CD4-positive, alpha-beta T cell (primary cell): ENCODE measurements around the gene ARSG. TPM values are rescaled to one million over a fixed set of nuclear protein-coding genes. Genes with fewer than 3 reads are reported as not detected.
A peak's percentile ranks its signal among the peaks of the same experiment; 100 is the strongest.

Experiments used
- ATAC-seq: fragments of 200-7000 bp; cut with Tn5 transposase; one replicate; pipeline ENCODE4 v1.10.0; 2022; ENCODE audit warnings: mild to moderate bottlenecking; ENCODE audit not compliant: poor library complexity
- CTCF ChIA-PET: fragments of 350-600 bp; sonication (Branson Sonifier 250); formaldehyde crosslinking; loops from one replicate; lab custom pipeline; 2021; ENCODE audit warnings: antibody characterized with exemption, inconsistent platforms; lab: Charles Lee
- POLR2A ChIA-PET: fragments of 350-600 bp; sonication (Branson Sonifier 250); formaldehyde crosslinking; loops from one replicate; lab custom pipeline; 2021; ENCODE audit warnings: antibody characterized with exemption, inconsistent platforms; lab: Charles Lee
- DNase-seq, 14 experiments: peaks; one replicate each; pipeline ENCODE4 v3.0.0-alpha.2; 2013 to 2020; ENCODE audit warnings: mixed read lengths in 2 of 14
- H3K27ac ChIP-seq, 2 donors: one replicate each; pipeline versions ENCODE4 v1.5.1 to v1.7.0; 2013; ENCODE audit warnings: low read length in 2 of 2, low read depth in 1 of 2, mild to moderate bottlenecking in 1 of 2
- H3K27me3 ChIP-seq, 2 experiments: 1 replicate in 1 of 2; 2 replicates in 1 of 2; pipeline versions ENCODE4 v1.6.1 to v1.7.0; 2013; ENCODE audit warnings: low read length in 2 of 2, control low read depth in 1 of 2, mild to moderate bottlenecking in 1 of 2, moderate library complexity in 1 of 2; ENCODE audit not compliant: insufficient read depth in 2 of 2, control insufficient read depth in 1 of 2
- H3K36me3 ChIP-seq: one replicate; pipeline ENCODE4 v1.6.1; 2013; ENCODE audit warnings: low read length, control low read depth; ENCODE audit not compliant: insufficient read depth
- H3K4me1 ChIP-seq: one replicate; pipeline ENCODE4 v1.6.1; 2013; ENCODE audit warnings: low read length, control low read depth; ENCODE audit not compliant: insufficient read depth
- H3K4me3 ChIP-seq: one replicate; pipeline ENCODE4 v1.5.1; 2013; ENCODE audit warnings: mild to moderate bottlenecking, low read length, moderate library complexity
- H3K9me3 ChIP-seq, 2 experiments: 1 replicate in 1 of 2; 2 replicates in 1 of 2; pipeline versions ENCODE4 v1.6.1 to v1.7.0; 2013; ENCODE audit warnings: low read length in 2 of 2, mild to moderate bottlenecking in 2 of 2, control low read depth in 1 of 2, moderate library complexity in 1 of 2; ENCODE audit not compliant: control insufficient read depth in 1 of 2, insufficient read depth in 1 of 2
- H3K27ac Mint-ChIP-seq: one replicate; pipeline ENCODE4 v1.8.0; 2020; ENCODE audit warnings: mixed read lengths
- H3K27me3 Mint-ChIP-seq: one replicate; pipeline ENCODE4 v1.8.0; 2021; ENCODE audit warnings: mixed read lengths
- H3K36me3 Mint-ChIP-seq: one replicate; pipeline ENCODE4 v1.8.0; 2021; ENCODE audit warnings: low read depth, mixed read lengths
- H3K4me1 Mint-ChIP-seq: one replicate; pipeline ENCODE4 v1.8.0; 2021; ENCODE audit warnings: low read depth, mixed read lengths
- H3K4me3 Mint-ChIP-seq: one replicate; pipeline ENCODE4 v1.8.0; 2020; ENCODE audit warnings: mild to moderate bottlenecking, mixed read lengths
- H3K9me3 Mint-ChIP-seq: one replicate; pipeline ENCODE4 v1.8.0; 2020; ENCODE audit warnings: mixed read lengths
- intact Hi-C, 2 experiments: fragments of 100-400 bp; cut with DNase I in 1 of 2; cut with micrococcal nuclease in 1 of 2; formaldehyde crosslinking; loops; one replicate each; pipeline versions ENCODE4 v1.15.1 to v1.9.0; 2023 to 2025; cut with DNase I, micrococcal nuclease
- total RNA-seq, 174 experiments: library from RNA in 2 of 174; stranded (reverse) in 2 of 174; gene quantifications; one replicate each; pipeline ENCODE4 v1.2.3 and lab custom pipeline; 2021 to 2026
- TF ChIP-seq, protein P1 (sequence below): fragments of 200-600 bp; IDR thresholded peaks from one replicate; pipeline ENCODE4 v1.8.0; 2022; ENCODE audit warnings: antibody characterized with exemption, mild to moderate bottlenecking

Gene ARSG
- total RNA-seq, 2 experiments from 2014 or later: 13.8 to 16.0 TPM

DNA sequence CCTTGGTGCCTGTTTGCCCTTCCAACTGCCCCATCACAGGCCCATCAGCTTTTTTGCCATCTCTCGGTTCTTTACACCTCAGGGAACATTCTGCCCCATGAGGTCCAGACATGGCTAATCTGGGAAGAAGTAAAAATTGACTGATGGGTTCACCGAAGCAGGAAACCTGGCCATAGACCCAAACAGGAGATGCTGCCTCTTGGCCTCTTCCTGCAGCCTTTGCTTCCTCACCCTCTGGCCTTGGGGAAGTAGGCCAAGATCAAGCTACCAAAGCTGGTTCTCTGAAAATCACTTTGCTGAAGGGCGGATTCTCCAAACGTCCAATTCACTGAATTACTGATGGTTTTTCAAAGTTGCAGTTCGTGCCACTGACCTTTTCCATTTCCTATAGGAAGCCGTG, 56.1 kb downstream of the ARSG start:
- no peaks in the 10 kb centered on the region for H3K9me3 ChIP-seq
- peaks cover 90% of the 10 kb centered on the region for H3K4me1 ChIP-seq
- Mint-ChIP-seq H3K27me3 (no peaks in the 10 kb centered on the region), H3K4me1 (peaks cover 82% of the 10 kb centered on the region), H3K4me3 (peak overlapping the region; percentile 49), H3K36me3 (no peaks in the 10 kb centered on the region), H3K9me3 (no peaks in the 10 kb centered on the region), H3K27ac (peak overlapping the region; percentile 91)
- TF ChIP-seq, protein P1, sequence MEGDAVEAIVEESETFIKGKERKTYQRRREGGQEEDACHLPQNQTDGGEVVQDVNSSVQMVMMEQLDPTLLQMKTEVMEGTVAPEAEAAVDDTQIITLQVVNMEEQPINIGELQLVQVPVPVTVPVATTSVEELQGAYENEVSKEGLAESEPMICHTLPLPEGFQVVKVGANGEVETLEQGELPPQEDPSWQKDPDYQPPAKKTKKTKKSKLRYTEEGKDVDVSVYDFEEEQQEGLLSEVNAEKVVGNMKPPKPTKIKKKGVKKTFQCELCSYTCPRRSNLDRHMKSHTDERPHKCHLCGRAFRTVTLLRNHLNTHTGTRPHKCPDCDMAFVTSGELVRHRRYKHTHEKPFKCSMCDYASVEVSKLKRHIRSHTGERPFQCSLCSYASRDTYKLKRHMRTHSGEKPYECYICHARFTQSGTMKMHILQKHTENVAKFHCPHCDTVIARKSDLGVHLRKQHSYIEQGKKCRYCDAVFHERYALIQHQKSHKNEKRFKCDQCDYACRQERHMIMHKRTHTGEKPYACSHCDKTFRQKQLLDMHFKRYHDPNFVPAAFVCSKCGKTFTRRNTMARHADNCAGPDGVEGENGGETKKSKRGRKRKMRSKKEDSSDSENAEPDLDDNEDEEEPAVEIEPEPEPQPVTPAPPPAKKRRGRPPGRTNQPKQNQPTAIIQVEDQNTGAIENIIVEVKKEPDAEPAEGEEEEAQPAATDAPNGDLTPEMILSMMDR: no peak
- CTCF ChIA-PET: interaction anchor here (1.0 to 1.1 kb wide), 2 partner anchors 89 to 175 kb away, joined by 3 to 4 read pairs; no protein-coding TSS in a partner anchor
- DNase-seq (peak in 2 of 14 experiments; percentile 7 to 17), ATAC-seq (no peak)
- no peak overlapping the region for H3K4me3 ChIP-seq
- no peaks in the 10 kb centered on the region for H3K36me3 ChIP-seq
- peak overlapping the region; percentile 69 to 75 for H3K27ac ChIP-seq
- POLR2A ChIA-PET: interaction anchor here (1.0 to 7.8 kb wide), 4 partner anchors 9 to 57 kb away, joined by 3 to 104 read pairs (median 20); partner anchors contain the start of genes ARSG and SLC16A6
- no peaks in the 10 kb centered on the region for H3K27me3 ChIP-seq
- intact Hi-C loops: loop anchor here in 1 of 2 experiments (5.0 kb wide), 1 partner anchor 50 kb away; no protein-coding TSS in a partner anchor

DNA sequence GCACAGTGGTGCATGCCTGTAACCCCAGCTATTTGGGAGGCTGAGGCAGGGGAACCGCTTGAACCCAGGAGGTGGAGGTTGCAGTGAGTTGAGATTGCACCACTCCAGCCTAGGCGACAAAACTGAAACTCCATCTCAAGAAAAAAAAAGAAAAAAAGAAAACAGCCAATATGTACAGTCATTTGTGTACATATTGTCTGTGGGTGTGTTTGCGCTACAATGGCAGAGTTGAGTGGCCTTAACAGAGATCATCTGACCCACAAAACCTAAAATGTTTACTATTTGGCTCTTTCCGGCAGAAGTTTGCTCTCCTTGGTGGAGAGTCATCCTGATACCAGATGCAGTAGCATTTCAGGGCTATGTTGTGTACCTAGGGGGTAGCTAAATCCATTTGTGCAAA, 57.9 kb downstream of the ARSG start:
- ATAC-seq (no peak), DNase-seq (peak in 1 of 14 experiments; percentile 24)
- intact Hi-C loops: loop anchor here in 1 of 2 experiments (5.0 kb wide), 1 partner anchor 52 kb away; no protein-coding TSS in a partner anchor
- ChIA-PET POLR2A (interaction anchor here (7.8 kb wide), 1 partner anchor 59 kb away, joined by 104 read pairs; the partner anchor contains the start of genes ARSG and SLC16A6), CTCF (interaction anchor here (2.4 kb wide), 1 partner anchor 50 kb away, joined by 8 read pairs; no protein-coding TSS in a partner anchor)
- no peak overlapping the region for H3K4me3 Mint-ChIP-seq
- H3K4me1 Mint-ChIP-seq: peaks cover 88% of the 10 kb centered on the region
- TF ChIP-seq, protein P1: no peak
- H3K27me3 Mint-ChIP-seq: no peaks in the 10 kb centered on the region
- Histone ChIP-seq H3K9me3 (no peaks in the 10 kb centered on the region), H3K4me1 (peaks cover 96% of the 10 kb centered on the region), H3K36me3 (no peaks in the 10 kb centered on the region), H3K4me3 (no peak overlapping the region), H3K27ac (no peak overlapping the region), H3K27me3 (no peaks in the 10 kb centered on the region)
- peak overlapping the region; percentile 64 for H3K27ac Mint-ChIP-seq
- H3K9me3 Mint-ChIP-seq: no peaks in the 10 kb centered on the region
- H3K36me3 Mint-ChIP-seq: no peaks in the 10 kb centered on the region

DNA sequence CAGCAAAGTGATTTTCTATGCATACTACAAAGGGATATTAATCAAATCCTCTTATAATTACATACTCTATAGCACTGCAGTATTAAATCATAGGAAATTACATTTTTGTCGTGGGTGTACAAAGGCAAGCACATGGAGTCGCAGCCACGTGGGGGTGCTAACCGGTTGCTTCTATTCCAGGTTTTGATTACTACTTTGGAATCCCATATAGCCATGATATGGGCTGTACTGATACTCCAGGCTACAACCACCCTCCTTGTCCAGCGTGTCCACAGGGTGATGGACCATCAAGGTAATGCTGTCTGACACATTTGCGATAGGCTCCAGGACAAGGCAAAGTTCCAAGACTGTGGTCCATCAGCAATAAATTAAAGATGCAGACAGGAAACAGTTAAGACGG, 60.1 kb downstream of the ARSG start:
- H3K4me1 ChIP-seq: peaks cover 95% of the 10 kb centered on the region
- Mint-ChIP-seq H3K36me3 (no peaks in the 10 kb centered on the region), H3K9me3 (no peaks in the 10 kb centered on the region), H3K4me3 (no peak overlapping the region), H3K4me1 (peaks cover 83% of the 10 kb centered on the region), H3K27me3 (no peaks in the 10 kb centered on the region), H3K27ac (peak overlapping the region; percentile 1)
- POLR2A ChIA-PET: interaction anchor here (7.5 kb wide), 1 partner anchor 60 kb away, joined by 94 read pairs; the partner anchor contains the start of genes ARSG and SLC16A6
- DNase-seq (no peak), ATAC-seq (no peak)
- H3K36me3 ChIP-seq: no peaks in the 10 kb centered on the region
- TF ChIP-seq, protein P1: no peak
- H3K9me3 ChIP-seq: no peaks in the 10 kb centered on the region
- CTCF ChIA-PET: interaction anchor here (1.7 to 2.4 kb wide), 2 partner anchors 9 to 48 kb away, joined by 6 to 8 read pairs; no protein-coding TSS in a partner anchor
- H3K4me3 ChIP-seq: no peak overlapping the region
- intact Hi-C loops: no loop called here
- H3K27me3 ChIP-seq: no peaks in the 10 kb centered on the region
- no peak overlapping the region for H3K27ac ChIP-seq
